Cerebellar cortex (tissue), 1 donor: ENCODE measurements around the gene LRRFIP1.
"Not testable (repeated sequence)": the region's sequence is repeated elsewhere in the genome, so short reads cannot be mapped to it uniquely, and the experiment has no call there.

Experiments
- DNase-seq: peaks from one replicate; pipeline ENCODE4 v3.0.0-alpha.2; 2015; ENCODE audit warnings: low spot score

Gene LRRFIP1

DNA sequence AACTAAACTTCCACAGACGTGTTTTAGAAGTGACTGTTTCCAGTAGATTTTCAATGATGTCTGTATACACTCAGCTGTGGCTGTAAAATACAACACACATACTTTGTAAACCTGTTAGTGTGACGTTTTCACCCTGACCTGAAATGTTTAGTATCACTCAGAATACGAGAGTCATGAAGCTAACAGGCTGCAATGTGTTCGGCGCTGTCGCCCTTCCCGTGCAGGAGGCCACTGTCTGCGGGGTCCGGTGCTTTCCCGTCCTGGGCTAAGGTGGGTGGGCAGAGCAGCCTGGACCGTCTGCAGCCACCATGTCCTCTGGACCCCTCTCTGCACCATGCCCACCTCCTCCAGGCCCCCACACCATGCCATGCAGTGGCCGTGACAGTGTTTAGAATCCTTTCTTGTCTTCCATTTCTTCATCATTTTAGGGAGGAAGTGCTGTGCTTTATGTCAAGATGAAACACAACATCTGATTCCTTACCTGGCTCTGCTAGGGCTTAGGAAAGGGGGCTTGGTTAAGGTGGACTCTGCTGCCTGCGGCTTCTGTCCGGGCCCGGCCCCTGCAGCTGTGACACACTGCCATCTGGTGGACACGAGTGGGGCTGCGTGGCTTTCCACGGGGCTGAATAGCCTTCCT is 117.3 kb downstream of the LRRFIP1 start:
- peak; percentile 61 for DNase-seq

DNA sequence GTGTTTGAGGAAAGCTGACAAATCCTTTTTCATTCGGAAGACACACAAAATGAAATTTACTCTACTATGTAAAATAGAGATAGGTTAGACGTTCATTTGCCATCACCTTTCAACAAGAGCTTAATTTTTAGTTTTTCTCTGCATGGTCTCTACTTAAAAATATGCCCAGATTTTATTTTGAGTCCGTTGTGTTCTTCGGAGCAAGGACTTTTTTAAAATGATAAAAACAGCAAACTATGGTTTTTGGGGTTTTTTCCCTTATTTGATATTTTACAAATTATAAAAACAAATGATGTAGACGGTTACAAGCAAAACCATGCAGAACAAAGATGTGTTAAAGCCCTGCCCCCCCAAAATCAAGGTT is 117.8 kb downstream of the LRRFIP1 start:
- DNase-seq: no peak

DNA sequence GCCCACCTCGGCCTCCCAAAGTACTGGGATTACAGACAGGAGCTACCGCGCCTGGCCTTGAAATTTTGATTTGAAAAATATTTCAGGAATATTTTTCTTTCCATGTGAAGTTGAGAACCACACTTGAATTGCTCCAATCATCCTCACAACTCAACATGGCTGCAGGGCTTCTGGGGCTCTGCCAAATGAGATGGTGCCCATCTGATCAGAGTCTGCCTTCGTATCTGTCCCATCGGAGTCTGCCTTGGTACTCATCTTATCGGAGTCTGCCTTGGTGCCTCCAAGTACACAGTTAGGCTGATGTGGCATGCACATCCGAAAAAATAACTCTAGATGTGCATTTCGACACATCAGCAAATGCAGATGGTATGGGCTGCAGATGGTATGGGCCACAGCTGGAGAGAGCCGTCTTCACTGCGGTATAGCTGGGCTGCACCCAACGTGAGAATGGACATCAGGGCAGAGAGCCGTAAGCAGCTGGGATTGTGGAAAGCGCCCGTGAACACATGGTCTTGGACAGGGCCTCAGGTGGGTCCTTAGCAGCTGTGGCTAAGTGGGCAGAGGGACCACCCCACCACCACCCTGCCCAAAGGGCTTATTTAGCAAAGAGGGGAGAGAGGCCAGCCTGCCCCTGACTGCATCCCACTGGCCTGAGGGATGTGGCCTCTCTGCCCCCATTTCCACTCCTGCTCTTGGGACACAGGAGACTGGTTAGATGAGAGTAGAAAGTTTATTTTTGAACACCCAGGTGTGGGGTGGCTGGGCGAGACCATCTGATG is 119.1 kb downstream of the LRRFIP1 start:
- no peak for DNase-seq

DNA sequence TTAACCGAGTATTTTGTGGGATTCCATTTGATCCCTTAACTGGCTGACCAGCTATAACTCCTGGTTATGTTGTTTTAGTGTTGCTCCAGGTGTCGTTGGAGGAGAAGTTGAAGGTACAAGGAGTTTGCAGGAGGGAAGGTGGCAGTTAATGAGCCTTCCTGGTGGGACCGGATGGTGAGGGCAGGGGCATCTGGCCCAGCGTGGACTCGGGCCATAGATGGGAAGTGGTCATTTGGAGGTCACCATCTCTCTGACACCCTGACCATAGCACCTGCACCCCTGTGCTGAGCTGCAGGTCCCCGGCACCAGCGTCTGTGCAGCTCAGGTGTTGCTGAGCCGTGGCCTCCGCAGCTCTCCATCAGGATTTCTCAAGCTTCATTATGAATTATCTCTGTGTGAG is 119.8 kb downstream of the LRRFIP1 start:
- no peak for DNase-seq

DNA sequence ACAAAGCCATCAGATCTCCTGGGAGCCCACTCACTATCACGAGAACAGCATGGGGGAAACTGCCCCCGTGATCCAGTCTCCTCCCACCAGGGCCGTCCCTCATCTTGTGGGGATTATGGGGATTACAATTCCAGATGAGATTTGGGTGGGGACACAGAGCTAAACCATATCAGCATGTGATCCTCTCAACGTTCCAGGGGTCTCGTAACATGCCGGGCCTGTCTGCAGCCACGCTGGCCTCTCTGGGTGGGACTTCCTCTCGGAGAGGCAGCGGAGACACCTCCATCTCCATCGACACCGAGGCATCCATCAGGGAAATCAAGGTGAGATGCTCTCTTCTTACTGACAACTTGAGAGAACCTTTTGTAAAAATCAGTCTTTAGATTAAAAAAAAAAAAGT is 121.6 kb downstream of the LRRFIP1 start:
- no peak for DNase-seq

DNA sequence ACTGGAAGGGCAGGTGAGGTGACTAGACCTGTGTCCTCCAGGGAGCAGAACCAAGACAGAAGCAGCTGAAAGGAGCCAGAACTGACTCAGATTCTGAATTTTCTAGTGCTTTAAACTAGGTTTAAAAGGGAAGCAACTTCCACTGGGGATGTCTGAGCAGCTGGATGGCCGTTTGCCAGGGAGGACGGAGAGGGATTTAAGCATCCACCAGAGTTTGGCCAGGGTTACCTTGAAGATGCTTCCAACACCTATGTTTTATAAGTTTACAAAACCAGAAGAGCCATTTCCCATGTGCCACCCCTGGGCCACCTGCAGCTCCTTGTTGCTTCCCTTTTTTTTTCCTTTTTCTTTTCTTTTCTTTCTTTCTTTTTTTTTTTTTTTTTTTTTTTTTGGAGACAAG is 122.6 kb downstream of the LRRFIP1 start:
- no peak for DNase-seq

DNA sequence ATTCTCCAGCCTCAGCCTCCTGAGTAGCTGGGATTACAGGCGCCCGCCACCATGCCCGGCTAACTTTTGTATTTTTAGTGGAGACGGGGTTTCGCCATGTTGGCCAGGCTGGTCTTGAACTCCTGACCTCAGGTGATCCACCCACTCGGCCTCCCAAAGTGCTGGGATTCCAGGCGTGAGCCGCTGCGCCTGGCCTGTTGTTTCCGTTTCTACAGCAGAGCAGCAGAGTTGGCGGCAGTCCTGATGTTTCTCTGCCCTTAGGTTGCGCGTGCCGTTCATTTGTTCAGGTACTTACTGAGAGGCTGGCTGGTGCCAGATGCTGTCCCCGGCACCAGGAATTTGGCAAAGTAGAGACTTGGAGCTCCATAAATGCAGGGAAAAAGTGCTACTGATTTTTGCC is 123.1 kb downstream of the LRRFIP1 start:
- DNase-seq: not testable (repeated sequence)

DNA sequence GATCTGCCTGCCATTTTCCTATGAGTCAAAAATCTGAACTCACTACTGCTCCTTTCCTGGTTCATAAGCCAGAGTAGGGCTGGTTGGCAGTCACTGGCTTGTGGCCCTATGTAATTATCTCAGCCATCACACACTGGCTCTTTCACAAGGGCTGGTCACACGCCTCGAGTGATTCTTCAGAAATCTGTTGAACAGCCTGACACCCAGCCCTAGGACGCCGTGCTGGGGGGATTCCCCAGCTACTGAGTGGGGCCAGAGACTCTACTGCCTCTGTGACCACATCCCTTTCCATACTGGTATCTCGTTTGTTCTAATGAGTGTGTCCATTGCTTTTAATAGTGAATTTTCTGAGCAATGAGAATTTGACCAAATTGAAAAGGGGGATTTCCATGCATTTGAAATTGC is 125.4 kb downstream of the LRRFIP1 start:
- no peak for DNase-seq

DNA sequence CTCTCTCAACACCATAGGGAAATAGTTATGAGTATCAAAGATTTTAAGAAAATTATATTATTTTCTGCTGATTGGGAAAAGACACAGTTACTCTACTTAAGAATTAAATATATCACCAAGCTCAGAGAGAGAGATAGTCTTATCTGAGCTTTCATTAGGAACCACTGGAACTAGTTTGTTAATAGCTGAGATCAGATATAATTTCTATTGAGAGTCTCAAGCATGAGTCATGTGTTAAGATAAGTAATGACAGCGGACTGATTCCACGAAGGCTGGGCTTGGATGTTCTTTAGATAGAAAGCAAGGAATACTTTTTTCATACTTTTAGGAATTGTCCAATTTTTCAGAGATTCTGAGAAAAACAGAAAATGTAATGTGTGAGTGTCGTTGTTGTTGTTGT is 126.8 kb downstream of the LRRFIP1 start:
- DNase-seq: no peak

DNA sequence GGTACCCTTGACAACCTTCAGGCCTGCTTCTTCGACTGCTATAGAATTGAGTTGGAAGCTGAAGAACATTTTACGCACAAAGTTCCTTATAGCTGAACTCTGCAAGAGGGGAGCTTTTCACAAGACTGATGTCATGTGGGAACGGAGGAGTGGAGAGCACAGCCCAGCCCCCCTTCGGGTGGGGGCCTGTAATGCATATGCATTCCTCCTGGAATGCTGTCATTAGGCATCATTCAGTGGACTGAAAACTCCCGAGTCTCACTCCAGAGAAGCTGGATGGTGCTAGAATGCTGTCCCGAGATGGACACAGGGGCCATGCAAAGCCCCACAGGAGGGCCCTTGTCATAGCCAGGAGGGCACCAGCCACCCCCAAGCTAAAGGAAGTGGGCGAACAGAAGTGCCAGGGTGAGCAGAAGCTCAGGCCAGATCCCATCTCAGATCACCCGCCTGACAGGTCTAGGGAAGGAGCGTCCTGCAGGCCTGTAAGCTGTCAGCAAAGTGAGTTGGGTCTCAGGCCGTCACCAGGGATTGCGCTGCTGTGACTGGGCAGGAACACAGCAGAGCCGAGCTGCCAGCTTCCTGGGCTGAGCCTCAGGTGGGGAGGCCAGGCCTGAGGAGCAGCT is 127.3 kb downstream of the LRRFIP1 start:
- DNase-seq: no peak

DNA sequence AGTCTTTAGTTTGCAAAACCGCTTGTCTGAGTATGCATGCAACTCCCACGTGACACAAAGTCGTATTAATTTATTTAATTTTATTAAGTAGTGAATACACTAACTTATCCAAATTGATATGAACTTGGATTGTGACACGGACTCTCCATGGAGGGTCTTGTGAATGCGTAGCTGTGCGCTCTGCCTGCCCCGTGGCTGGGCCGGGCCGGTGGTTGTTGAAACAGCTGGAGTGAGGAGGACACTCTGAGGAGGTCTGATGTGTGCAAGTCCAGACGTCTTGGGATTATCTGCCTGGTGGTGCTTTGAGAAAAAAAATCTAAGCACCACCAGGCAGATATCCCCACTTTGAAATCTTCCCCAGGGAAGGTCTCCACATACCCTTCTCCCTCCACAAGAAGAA is 130.2 kb downstream of the LRRFIP1 start:
- no peak for DNase-seq

DNA sequence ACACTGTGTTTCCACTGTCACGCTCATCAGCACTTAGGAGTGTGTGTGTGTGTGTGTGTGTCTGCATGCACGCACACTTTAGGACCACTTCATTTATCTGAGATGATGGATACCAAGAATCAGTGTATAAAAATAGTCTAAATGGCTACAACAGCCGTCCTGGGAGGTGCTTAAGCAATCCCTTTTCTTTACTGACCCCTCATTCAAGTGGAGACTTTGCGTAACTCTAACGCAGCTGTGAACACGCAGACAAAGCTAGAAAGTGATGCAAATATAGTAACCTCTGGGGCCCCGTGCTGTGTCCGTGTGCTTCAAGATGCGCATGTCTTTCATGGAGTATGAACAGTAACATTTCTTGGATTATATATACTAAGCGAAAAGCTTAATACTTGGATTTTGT is 130.8 kb downstream of the LRRFIP1 start:
- DNase-seq: no peak

DNA sequence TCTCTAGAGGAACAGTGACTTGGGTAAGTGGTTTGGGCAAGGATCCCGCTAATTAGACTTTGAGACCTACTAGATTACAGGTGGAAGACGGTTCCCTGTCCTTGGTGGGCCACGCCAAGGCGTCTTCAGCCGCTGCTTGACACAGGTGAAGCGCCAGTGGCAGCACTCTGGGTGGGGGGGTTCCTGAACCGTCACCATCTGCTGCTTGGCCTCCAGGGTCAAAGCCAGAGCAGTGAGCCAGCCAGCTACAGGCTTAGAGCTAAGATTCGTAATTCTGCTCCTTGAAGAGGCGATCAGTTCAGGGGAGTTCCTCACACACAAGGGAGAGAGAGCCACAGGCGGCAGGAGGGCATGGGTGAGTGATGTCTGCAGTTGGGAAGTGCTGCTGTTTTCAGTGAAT is 131.8 kb downstream of the LRRFIP1 start:
- no peak for DNase-seq

DNA sequence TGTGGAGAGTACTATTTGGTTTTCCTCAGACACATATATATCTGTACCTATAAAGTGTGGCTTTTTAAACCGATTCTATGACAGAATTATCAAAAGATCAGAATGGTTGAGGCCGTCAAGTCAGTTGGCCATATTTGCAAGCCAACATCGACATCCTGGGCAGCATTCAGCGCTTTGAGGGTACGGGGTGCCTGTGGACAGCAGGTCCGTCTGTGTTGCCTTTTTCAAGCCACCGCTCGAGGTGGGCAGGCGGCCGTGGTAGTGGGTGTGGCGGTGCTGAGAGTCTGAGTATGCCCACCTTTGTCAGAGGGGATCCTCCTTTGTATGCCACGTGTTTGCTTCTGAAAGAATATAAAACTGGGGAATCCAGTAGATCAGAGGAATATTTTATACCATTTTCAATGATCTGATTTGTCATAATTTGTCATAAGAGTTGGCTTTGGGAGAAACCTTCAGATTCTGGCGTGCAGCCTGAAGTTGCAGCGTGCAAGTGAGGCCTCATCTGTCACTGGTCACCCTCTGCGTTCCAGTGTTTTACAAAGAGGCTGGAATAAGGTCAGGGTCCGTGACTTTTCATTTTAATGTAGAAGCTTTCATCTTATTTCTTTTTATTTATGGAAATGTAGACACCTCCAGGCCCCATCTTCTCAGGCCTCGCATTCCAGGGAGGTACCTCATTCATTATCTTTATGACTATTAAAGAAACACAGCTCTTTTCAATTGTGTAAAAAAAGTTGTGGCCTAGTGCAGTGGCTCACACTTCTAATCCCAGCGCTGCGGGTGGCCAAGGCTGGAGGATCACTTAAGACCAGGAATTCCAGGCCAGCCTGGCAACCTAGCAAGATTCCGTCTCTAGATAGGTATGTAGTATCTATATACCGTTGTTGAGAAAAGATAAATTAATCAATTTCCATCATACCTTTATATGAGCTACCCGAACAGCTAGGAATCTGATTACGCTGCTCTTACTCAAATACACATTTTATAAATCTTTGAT is 133.4 kb downstream of the LRRFIP1 start:
- DNase-seq: no peak

DNA sequence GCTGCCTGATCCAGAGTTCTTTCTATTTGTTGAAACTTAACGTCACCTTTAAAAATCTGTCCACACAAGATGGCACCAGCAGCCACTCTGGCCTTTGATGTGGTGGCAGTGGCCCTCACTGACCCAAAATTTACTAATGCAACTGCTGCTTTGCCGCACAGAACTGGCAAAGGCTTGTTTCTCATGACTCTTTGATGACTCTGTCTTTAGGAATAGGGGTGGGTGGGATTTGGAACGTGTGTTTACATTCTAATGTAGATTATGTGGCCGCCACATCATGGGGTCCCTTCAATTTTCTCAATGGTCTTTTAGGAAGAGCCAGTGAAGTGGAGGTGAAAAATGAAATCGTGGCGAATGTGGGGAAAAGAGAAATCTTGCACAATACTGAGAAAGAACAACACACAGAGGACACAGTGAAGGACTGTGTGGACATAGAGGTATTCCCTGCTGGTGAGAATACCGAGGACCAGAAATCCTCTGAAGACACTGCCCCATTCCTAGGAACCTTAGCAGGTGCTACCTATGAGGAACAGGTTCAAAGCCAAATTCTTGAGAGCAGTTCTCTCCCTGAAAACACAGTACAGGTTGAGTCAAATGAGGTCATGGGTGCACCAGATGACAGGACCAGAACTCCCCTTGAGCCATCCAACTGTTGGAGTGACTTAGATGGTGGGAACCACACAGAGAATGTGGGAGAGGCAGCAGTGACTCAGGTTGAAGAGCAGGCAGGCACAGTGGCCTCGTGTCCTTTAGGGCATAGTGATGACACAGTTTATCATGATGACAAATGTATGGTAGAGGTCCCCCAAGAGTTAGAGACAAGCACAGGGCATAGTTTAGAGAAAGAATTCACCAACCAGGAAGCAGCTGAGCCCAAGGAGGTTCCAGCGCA is 135.2 kb downstream of the LRRFIP1 start:
- DNase-seq: not testable (repeated sequence)

DNA sequence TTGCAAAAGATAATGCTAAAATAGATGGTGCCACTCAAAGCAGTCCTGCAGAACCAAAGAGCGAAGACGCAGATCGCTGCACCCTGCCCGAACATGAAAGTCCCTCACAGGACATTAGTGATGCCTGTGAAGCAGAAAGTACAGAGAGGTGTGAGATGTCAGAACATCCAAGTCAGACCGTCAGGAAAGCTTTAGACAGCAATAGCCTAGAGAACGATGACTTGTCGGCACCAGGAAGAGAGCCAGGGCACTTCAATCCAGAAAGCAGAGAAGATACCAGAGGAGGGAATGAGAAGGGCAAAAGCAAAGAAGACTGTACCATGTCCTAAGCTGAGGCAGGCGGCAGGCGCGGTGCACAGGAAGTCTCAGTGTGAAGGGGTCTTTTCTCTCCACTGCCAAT is 136.4 kb downstream of the LRRFIP1 start:
- DNase-seq: no peak

DNA sequence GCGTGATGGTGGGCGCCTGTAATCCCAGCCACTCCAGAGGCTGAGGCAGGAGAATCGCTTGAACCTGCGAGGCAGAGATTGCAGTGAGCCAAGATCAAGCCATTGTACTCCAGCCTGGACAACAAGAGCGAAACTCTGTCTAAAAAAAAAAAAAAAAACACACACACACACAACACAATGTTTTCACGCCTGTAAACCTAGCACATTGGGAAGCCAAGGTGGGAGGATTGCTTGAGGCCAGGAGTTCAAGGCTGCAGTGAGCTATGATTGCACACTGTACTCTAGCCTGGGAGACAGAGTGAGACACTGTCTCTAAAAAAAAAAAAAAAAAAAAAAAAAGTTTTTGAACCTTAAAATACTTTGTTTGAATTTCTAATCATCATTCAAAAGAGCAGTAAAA is 137.7 kb downstream of the LRRFIP1 start:
- DNase-seq: not testable (repeated sequence)

DNA sequence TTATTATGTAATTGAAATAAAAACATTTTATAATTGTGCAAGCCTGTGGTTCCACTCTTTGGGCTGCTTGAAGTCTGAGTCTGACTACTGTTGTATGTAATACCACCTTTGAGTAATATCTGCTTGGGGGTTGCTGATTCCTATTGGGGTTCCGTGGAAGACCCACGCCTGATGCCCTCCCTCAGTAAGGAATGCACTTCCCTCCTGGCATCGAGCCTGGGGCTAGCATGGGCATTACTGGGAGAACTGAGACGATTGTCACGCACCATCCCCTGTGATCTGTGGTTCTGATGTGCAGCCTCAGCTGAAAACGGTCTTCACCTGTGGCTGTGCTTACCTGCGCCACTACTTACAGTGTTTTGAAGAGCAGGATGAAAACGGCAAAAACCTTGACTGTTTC is 138.5 kb downstream of the LRRFIP1 start:
- DNase-seq: no peak

DNA sequence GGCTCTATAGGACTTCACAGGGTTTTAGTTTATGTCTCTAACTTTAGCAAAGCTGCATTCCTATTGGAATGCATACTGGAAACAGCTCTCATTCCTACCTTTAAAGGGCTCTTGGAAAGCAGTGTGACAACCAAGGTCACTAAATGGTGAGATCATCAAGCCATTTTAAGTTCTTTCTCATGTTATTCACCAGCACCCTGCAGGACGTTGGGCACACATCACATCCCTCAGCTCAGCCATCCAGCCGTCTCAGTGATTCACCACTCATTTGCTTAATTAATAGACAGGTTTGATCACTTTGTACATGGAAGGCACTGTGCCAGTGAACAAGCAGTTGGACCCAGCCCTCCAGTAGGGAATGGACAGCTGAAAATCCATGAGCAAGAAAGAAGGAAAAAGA is 139.0 kb downstream of the LRRFIP1 start:
- no peak for DNase-seq

DNA sequence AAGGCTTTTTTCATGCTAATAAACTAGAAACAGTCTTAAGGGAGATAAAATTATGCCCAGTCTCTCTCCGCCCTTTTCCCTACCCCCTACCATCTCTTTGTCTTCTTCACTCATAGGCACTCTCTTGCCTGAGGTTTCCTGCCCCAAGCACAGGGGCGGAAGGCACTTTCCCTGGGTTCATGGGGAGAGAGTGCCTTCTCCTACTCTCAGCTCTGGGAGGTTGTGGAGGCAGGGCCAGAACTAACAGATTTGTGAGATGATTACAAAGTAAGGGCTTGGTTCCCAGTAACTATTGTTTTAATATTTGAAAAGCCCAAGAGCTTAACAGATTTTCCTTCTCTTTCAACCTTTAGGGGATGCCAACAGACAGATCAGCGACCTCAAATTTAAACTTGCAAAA is 145.1 kb downstream of the LRRFIP1 start:
- no peak for DNase-seq

DNA sequence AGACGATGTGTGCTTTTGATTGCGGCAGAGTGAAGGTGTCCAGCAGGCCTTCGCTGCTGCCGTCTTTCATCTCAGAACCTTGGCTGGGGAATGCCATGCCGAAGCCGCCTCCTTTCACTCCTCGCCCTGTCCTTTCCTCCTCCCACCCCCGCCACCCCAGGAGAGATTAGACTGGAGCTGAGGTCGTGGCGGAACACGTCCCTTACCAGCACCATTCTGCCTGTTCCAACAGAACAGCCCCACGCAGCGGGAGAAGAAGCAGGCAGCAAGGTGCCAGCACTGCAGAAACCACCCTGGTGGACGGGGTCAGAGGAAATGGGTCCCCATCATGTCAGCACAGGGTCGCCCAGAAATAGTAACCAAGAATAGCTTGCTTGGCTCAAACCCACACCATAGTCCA is 146.4 kb downstream of the LRRFIP1 start:
- DNase-seq: no peak
